HepG2 (cell line): ENCODE data around the gene KIAA1958. TPM values are rescaled to one million over a fixed set of nuclear protein-coding genes. Genes with fewer than 3 reads are reported as not detected.

ENCODE experiments used
- ATAC-seq: fragments of 200-7000 bp; cut with Tn5 transposase; 3 replicates; pipeline ENCODE4 v1.9.1; 2020; ENCODE audit warnings: mild to moderate bottlenecking, moderate library complexity
- BruUV-seq: library from RNA; stranded (reverse); fragments of 400-500 nt; replicated peaks from 2 replicates; lab custom pipeline; 2021; lab: Mats Ljungman, UMichigan
- CTCF ChIA-PET: fragments of 300-600 bp; formaldehyde crosslinking; extraction: SDS; loops from one replicate; lab custom pipeline; 2021; ENCODE audit warnings: low total read pairs, inconsistent platforms, low intra/inter-chr PET ratio; lab: Yijun Ruan, JAX
- POLR2A ChIA-PET: fragments of 350-600 bp; sonication (Branson Sonifier 250); formaldehyde crosslinking; loops from one replicate; lab custom pipeline; 2020; ENCODE audit warnings: antibody characterized with exemption, inconsistent platforms; lab: Yijun Ruan, JAX
- DNase-seq: peaks from one replicate; pipeline ENCODE4 v3.0.0-alpha.2; 2015; ENCODE audit warnings: low spot score
- FAIRE-seq: peaks from 3 replicates; lab custom pipeline; 2011; peaks lifted over from hg19 to GRCh38; lab: Jason Lieb, UNC
- H2AFZ ChIP-seq: one replicate; pipeline ENCODE4 v1.6.1; 2011; ENCODE audit warnings: low read length, inconsistent platforms
- H3K27ac ChIP-seq: fragments of 300-600 bp; 3 replicates; pipeline ENCODE4 v1.8.0; 2011; ENCODE audit warnings: mixed run types, mild to moderate bottlenecking, mixed read lengths, low read length, inconsistent platforms; ENCODE audit not compliant: insufficient read depth; ENCODE audit errors: extremely low read length
- H3K27me3 ChIP-seq, 2 experiments: fragments of 200-600 bp in 1 of 2; 2 replicates in 1 of 2; 3 replicates in 1 of 2; pipeline versions ENCODE4 v1.6.0 to v1.8.0; 2011; ENCODE audit warnings: low read length in 2 of 2, mild to moderate bottlenecking in 2 of 2, moderate library complexity in 2 of 2, inconsistent platforms in 1 of 2; ENCODE audit not compliant: insufficient read depth in 2 of 2, control insufficient read depth in 1 of 2
- H3K36me3 ChIP-seq, 2 experiments: fragments of 200-600 bp in 1 of 2; replicated peaks in 1 of 2; 2 replicates in 1 of 2; 3 replicates in 1 of 2; pipeline versions ENCODE4 v1.5.1 to v1.8.0; 2011; ENCODE audit warnings: low read length in 2 of 2, inconsistent platforms in 1 of 2; ENCODE audit not compliant: insufficient read depth in 2 of 2, control insufficient read depth in 1 of 2
- H3K4me1 ChIP-seq: 2 replicates; pipeline ENCODE4 v1.5.1; 2012; ENCODE audit warnings: low read length, inconsistent platforms; ENCODE audit not compliant: insufficient read depth
- H3K4me2 ChIP-seq: 2 replicates; pipeline ENCODE4 v1.6.0; 2011; ENCODE audit warnings: low read depth, low read length, inconsistent platforms
- H3K4me3 ChIP-seq, 3 experiments: fragments of 200-600 bp in 1 of 3; sonication (generic), shearing (Covaris generic) in 1 of 3; replicated peaks in 1 of 3; 2 replicates each; pipeline ENCODE4 v1.5.1; 2011 to 2016; ENCODE audit warnings: low read length in 3 of 3, inconsistent platforms in 2 of 3, low read depth in 2 of 3, mild to moderate bottlenecking in 2 of 3, control low read depth in 1 of 3, mixed read lengths in 1 of 3; ENCODE audit not compliant: insufficient read depth in 1 of 3
- H3K79me2 ChIP-seq: one replicate; pipeline ENCODE4 v1.6.1; 2011; ENCODE audit warnings: low read length, inconsistent platforms; ENCODE audit not compliant: insufficient read depth
- H3K9ac ChIP-seq: 2 replicates; pipeline ENCODE4 v1.6.0; 2011; ENCODE audit warnings: mild to moderate bottlenecking, low read depth, low read length, inconsistent platforms; ENCODE audit not compliant: insufficient read depth
- H3K9me3 ChIP-seq: 2 replicates; pipeline ENCODE4 v1.5.1; 2012; ENCODE audit warnings: mild to moderate bottlenecking, low read length
- H4K20me1 ChIP-seq: 2 replicates; pipeline ENCODE4 v1.6.0; 2011; ENCODE audit warnings: inconsistent platforms, mild to moderate bottlenecking, low read length, moderate library complexity; ENCODE audit not compliant: insufficient read depth
- BORCS8-MEF2B ChIP-seq: sonication (generic); formaldehyde crosslinking; IDR thresholded peaks from 2 replicates; pipeline ENCODE4 v1.8.0; 2022; ENCODE audit warnings: mild to moderate bottlenecking, missing genetic modification reagents
- CREM ChIP-seq, 2 experiments: sonication (generic) in 1 of 2; formaldehyde crosslinking in 1 of 2; IDR thresholded peaks; 2 replicates each; pipeline versions ENCODE4 v1.4.0 to v1.6.1; 2016 to 2020; ENCODE audit warnings: antibody characterized with exemption in 1 of 2, mild to moderate bottlenecking in 1 of 2, missing genetic modification reagents in 1 of 2
- ERF ChIP-seq: IDR thresholded peaks from 2 replicates; pipeline ENCODE4 v1.6.1; 2018; ENCODE audit warnings: missing biosample characterization, missing genetic modification reagents
- ETV5 ChIP-seq: IDR thresholded peaks from 2 replicates; pipeline ENCODE4 v1.6.1; 2018; ENCODE audit warnings: missing biosample characterization, missing genetic modification reagents, inconsistent platforms, borderline replicate concordance
- FOXA3 ChIP-seq: IDR thresholded peaks from 2 replicates; pipeline ENCODE4 v1.6.1; 2016; ENCODE audit warnings: missing genetic modification reagents, missing compliant biosample characterization
- GATAD2A ChIP-seq: IDR thresholded peaks from 2 replicates; pipeline ENCODE4 v1.6.1; 2016
- MED1 ChIP-seq: sonication (generic); formaldehyde crosslinking; IDR thresholded peaks from 2 replicates; pipeline ENCODE4 v1.4.0; 2020; ENCODE audit warnings: missing genetic modification reagents
- MIXL1 ChIP-seq: IDR thresholded peaks from 2 replicates; pipeline ENCODE4 v1.6.1; 2016
- NR2C2 ChIP-seq: sonication (generic); formaldehyde crosslinking; IDR thresholded peaks from 2 replicates; pipeline ENCODE4 v1.4.0; 2020; ENCODE audit warnings: missing genetic modification reagents, mild to moderate bottlenecking, moderate library complexity, borderline replicate concordance
- SAP130 ChIP-seq: IDR thresholded peaks from 2 replicates; pipeline ENCODE4 v1.6.1; 2016; ENCODE audit warnings: low read depth
- SOX13 ChIP-seq, 3 experiments: fragments of 450-650 bp in 1 of 3; sonication (generic) in 1 of 3; formaldehyde crosslinking in 1 of 3; IDR thresholded peaks in 2 of 3; conservative IDR thresholded peaks in 1 of 3; 2 replicates each; pipeline versions ENCODE4 v1.5.0 to v1.6.1; 2016 to 2020; ENCODE audit warnings: antibody characterized with exemption in 1 of 3, mild to moderate bottlenecking in 1 of 3, missing compliant biosample characterization in 1 of 3, missing genetic modification reagents in 1 of 3, moderate library complexity in 1 of 3
- SP5 ChIP-seq: IDR thresholded peaks from 2 replicates; pipeline ENCODE4 v1.6.1; 2016; ENCODE audit warnings: low read depth, borderline replicate concordance
- TBX3 ChIP-seq: fragments of 450-650 bp; IDR thresholded peaks from 2 replicates; pipeline ENCODE4 v1.6.1; 2017; ENCODE audit warnings: antibody characterized with exemption, mild to moderate bottlenecking, inconsistent platforms, borderline replicate concordance
- ZNF17 ChIP-seq: sonication (generic); formaldehyde crosslinking; IDR thresholded peaks from 2 replicates; pipeline ENCODE4 v1.5.0; 2020; ENCODE audit warnings: mild to moderate bottlenecking, missing genetic modification reagents
- ZNF788 ChIP-seq: sonication (generic); formaldehyde crosslinking; IDR thresholded peaks from 2 replicates; pipeline ENCODE4 v1.5.0; 2020; ENCODE audit warnings: mild to moderate bottlenecking, missing genetic modification reagents, borderline replicate concordance
- ZSCAN30 ChIP-seq: sonication (generic); formaldehyde crosslinking; IDR thresholded peaks from 2 replicates; pipeline ENCODE4 v1.5.0; 2020; ENCODE audit warnings: mild to moderate bottlenecking, missing genetic modification reagents
- WGBS: methylation state at CpG from one replicate; pipeline ENCODE4 v1.1.6; 2017; ENCODE audit warnings: low lambda C conversion rate; 5-methylcytosine and 5-hydroxymethylcytosine counted together
- in situ Hi-C: cut with HindIII; loops from 2 replicates; pipeline ENCODE4 v1.10.0; 2017; ENCODE audit warnings: low pct_unique_long_range_greater_than_20kb; ENCODE audit not compliant: extremely low pct_ligation_motif_present
- intact Hi-C: fragments of 100-400 bp; cut with micrococcal nuclease; formaldehyde crosslinking; loops from one replicate; pipeline ENCODE4 v1.10.0; 2022; ENCODE audit not compliant: unreplicated experiment
- polyA plus RNA-seq, 8 experiments: library from polyadenylated mRNA; depleted of rRNA in 3 of 8; stranded (reverse) in 7 of 8; unstranded in 1 of 8; fragments of >200 nt; fragmentation: Illumina TruSeq in 4 of 8; extraction: Trizol in 4 of 8; gene quantifications; 2 replicates each; pipeline versions ENCODE4 v1.2.1 to v1.2.3, GENCODE V29; 2011 to 2016; ENCODE audit warnings: low read depth in 4 of 8, missing spikeins in 1 of 8, mixed read lengths in 1 of 8; ENCODE audit not compliant: insufficient read depth in 1 of 8
- total RNA-seq, 5 experiments: library from RNA; depleted of rRNA; stranded (reverse); fragments of >200 nt; fragmentation: Illumina TruSeq; extraction: Trizol; gene quantifications; 2 replicates each; pipeline ENCODE4 v1.2.3, GENCODE V29; 2016; ENCODE audit warnings: low read depth in 1 of 5
- TF ChIP-seq, protein P1 (sequence below): sonication (generic); formaldehyde crosslinking; IDR thresholded peaks from 2 replicates; pipeline ENCODE4 v1.4.0; 2020; ENCODE audit warnings: low read depth, mild to moderate bottlenecking, missing genetic modification reagents
- TF ChIP-seq, protein P2 (sequence below): sonication (generic); formaldehyde crosslinking; IDR thresholded peaks from 2 replicates; pipeline ENCODE4 v1.5.0; 2020; ENCODE audit warnings: missing genetic modification reagents, mild to moderate bottlenecking, borderline replicate concordance
- TF ChIP-seq, protein P3 (sequence below): sonication (generic); formaldehyde crosslinking; IDR thresholded peaks from 2 replicates; pipeline ENCODE4 v1.4.0; 2020; ENCODE audit warnings: missing genetic modification reagents

KIAA1958 gene
- total and polyA plus RNA-seq, 2 of the 13 experiments (the other 11 are each of a cell fraction or from before 2014, with no cell fraction given), result 8.5 to 10.3 TPM

DNA sequence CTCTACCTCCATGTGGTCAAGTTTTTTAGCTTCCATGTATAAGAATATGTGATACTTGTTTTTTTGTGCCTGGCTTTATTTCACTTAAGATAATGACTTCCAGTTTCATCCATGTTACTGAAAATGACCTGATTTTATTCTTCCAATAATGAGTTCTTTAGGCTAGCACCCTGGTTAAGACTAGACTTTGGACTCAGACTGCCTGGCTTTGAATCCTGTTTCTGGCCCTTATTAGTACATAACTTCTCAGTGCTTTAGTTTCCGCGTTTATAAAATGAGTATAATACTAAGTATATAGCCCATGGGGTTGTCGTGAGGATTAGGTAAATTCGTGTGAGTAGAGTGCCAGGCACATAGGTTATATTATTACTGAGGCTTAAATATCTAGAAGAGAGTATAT, 18.5 kb downstream of the KIAA1958 start (continued):
- TF ChIP-seq, protein P1, sequence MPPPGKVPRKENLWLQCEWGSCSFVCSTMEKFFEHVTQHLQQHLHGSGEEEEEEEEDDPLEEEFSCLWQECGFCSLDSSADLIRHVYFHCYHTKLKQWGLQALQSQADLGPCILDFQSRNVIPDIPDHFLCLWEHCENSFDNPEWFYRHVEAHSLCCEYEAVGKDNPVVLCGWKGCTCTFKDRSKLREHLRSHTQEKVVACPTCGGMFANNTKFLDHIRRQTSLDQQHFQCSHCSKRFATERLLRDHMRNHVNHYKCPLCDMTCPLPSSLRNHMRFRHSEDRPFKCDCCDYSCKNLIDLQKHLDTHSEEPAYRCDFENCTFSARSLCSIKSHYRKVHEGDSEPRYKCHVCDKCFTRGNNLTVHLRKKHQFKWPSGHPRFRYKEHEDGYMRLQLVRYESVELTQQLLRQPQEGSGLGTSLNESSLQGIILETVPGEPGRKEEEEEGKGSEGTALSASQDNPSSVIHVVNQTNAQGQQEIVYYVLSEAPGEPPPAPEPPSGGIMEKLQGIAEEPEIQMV (CRISPR knock-in tag), result no peak
- TF ChIP-seq MIXL1 (CRISPR knock-in tag) (no peak), ZNF788 (CRISPR knock-in tag) (no peak), BORCS8-MEF2B (CRISPR knock-in tag) (no peak), ZNF17 (CRISPR knock-in tag) (no peak)
- TF ChIP-seq, protein P2, sequence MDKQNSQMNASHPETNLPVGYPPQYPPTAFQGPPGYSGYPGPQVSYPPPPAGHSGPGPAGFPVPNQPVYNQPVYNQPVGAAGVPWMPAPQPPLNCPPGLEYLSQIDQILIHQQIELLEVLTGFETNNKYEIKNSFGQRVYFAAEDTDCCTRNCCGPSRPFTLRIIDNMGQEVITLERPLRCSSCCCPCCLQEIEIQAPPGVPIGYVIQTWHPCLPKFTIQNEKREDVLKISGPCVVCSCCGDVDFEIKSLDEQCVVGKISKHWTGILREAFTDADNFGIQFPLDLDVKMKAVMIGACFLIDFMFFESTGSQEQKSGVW (CRISPR knock-in tag), result no peak
- TF ChIP-seq, all 625 proteins: peak for 0

DNA sequence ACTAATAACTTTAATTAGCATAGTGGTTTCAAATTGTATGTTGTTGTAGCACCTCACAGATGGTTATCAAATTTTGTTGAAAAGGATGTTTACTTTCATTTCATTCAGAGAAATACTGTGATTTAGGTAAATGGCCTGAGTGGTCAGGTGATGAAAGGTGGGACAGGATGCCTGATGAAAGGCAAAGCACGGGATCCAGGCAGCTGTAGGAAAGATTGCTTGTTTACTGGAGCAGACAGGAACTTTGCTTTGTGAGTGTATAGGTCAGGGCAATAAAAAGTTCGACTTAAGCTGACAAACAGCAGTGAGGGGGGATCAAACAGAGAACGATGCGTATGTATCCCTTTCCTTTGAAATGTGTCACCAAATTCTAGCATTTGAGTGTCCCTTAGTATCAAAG, 19.0 kb downstream of the KIAA1958 start:
- FAIRE-seq, result peak; percentile 66
- 6% methylated on average over 4 of the region's 4 CpGs for WGBS
- peak; percentile 81 for DNase-seq
- Histone ChIP-seq H3K4me2 (peak overlapping the region; percentile 36), H4K20me1 (peaks cover 19% of the 10 kb centered on the region), H3K27me3 (no peaks in the 10 kb centered on the region), H3K9ac (no peak overlapping the region), H3K9me3 (no peaks in the 10 kb centered on the region), H3K36me3 (peaks cover 0 to 1% of the 10 kb centered on the region in 2 experiments; a peak in 3 of 5 replicates), H2AFZ (no peak overlapping the region), H3K4me1 (peaks cover 90% of the 10 kb centered on the region), H3K79me2 (peaks cover 92% of the 10 kb centered on the region), H3K4me3 (peak overlapping the region in 1 of 3 experiments; percentile 7; a peak in 1 of 6 replicates), H3K27ac (peak overlapping the region; percentile 58)
- ChIA-PET CTCF (no interaction called here), POLR2A (interaction anchor here (0.8 to 1.4 kb wide), 2 partner anchors 12 to 14 kb away, joined by 3 to 4 read pairs; no protein-coding TSS in a partner anchor)
- intact Hi-C loops (loop anchor here (1.0 kb wide), 1 partner anchor 9 kb away; no protein-coding TSS in a partner anchor), in situ Hi-C loops (no loop called here)
- peak; percentile 85 for ATAC-seq
- no TSS peak for BruUV-seq
- TF ChIP-seq GATAD2A (CRISPR knock-in tag) (0 out of 2 replicates have a peak, but pooled peaks have one; percentile 50), CREM (IDR thresholded peaks at IDR 0.05) (peak; percentile 23; the same call in 1 of the 2 replicates), CREM (CRISPR knock-in tag; IDR thresholded peaks at IDR 0.05) (no peak), ZSCAN30 (CRISPR knock-in tag) (no peak), ERF (CRISPR knock-in tag) (0 out of 2 replicates have a peak, but pooled peaks have one; percentile 21), NR2C2 (0 out of 2 replicates have a peak, but pooled peaks have one; percentile 28), MED1 (CRISPR knock-in tag) (peak; percentile 26; the same call in 1 of the 2 replicates), SP5 (CRISPR knock-in tag) (peak; percentile 76), SOX13 (IDR thresholded peaks at IDR 0.05) (peak; percentile 20; the same call in 1 of the 2 replicates), SOX13 (CRISPR knock-in tag; conservative IDR thresholded peaks at IDR 0.05 in 1 of 2, IDR thresholded peaks at IDR 0.05 in 1 of 2) (peak in 1 of 2 experiments; percentile 69; a peak in 1 of 4 replicates), FOXA3 (peak; percentile 84), ETV5 (CRISPR knock-in tag) (peak; percentile 56; the same call in 1 of the 2 replicates), MIXL1 (CRISPR knock-in tag) (peak; percentile 61; the same call in 1 of the 2 replicates), SAP130 (CRISPR knock-in tag) (peak; percentile 18; the same call in 1 of the 2 replicates), TBX3 (peak; percentile 80; the same call in 1 of the 2 replicates)
- TF ChIP-seq, protein P3, sequence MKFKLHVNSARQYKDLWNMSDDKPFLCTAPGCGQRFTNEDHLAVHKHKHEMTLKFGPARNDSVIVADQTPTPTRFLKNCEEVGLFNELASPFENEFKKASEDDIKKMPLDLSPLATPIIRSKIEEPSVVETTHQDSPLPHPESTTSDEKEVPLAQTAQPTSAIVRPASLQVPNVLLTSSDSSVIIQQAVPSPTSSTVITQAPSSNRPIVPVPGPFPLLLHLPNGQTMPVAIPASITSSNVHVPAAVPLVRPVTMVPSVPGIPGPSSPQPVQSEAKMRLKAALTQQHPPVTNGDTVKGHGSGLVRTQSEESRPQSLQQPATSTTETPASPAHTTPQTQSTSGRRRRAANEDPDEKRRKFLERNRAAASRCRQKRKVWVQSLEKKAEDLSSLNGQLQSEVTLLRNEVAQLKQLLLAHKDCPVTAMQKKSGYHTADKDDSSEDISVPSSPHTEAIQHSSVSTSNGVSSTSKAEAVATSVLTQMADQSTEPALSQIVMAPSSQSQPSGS (CRISPR knock-in tag), result peak; percentile 20; the same call in 1 of the 2 replicates
